Neural crest cell (in vitro differentiated cells): ENCODE data around the gene HARS1. TPM values are rescaled to one million over a fixed set of nuclear protein-coding genes. Genes with fewer than 3 reads are reported as not detected.
"Not testable (repeated sequence)": the region's sequence is repeated elsewhere in the genome, so short reads cannot be mapped to it uniquely, and the experiment has no call there.

ENCODE experiments used
- DNase-seq: peaks from one replicate; pipeline ENCODE4 v3.0.0; 2021; ENCODE audit warnings: low read depth, mixed read lengths, low spot score
- H3K27ac Mint-ChIP-seq: one replicate; pipeline ENCODE4 v1.8.0; 2021; ENCODE audit warnings: mild to moderate bottlenecking, mixed read lengths; ENCODE audit not compliant: unreplicated experiment
- H3K27me3 Mint-ChIP-seq: 2 replicates; pipeline ENCODE4 v1.8.0; 2021; ENCODE audit warnings: low read depth, mild to moderate bottlenecking, mixed read lengths
- H3K36me3 Mint-ChIP-seq: 2 replicates; pipeline ENCODE4 v1.8.0; 2021; ENCODE audit warnings: low read depth, mild to moderate bottlenecking, mixed read lengths
- H3K4me1 Mint-ChIP-seq: 2 replicates; pipeline ENCODE4 v1.8.0; 2021; ENCODE audit warnings: mixed read lengths
- H3K4me3 Mint-ChIP-seq: one replicate; pipeline ENCODE4 v1.8.0; 2021; ENCODE audit warnings: mild to moderate bottlenecking, mixed read lengths
- H3K9me3 Mint-ChIP-seq: 2 replicates; pipeline ENCODE4 v1.8.0; 2021; ENCODE audit warnings: mixed read lengths
- CTCF ChIP-seq: fragments of 200-600 bp; sonication (generic); conservative IDR thresholded peaks from 2 replicates; pipeline ENCODE4 v1.5.0; 2021; ENCODE audit warnings: antibody characterized with exemption, mild to moderate bottlenecking
- microRNA-seq: library from miRNA; unstranded; fragments of <30 nt; microRNA quantifications from one replicate; pipeline ENCODE4, GENCODE V29; 2020
- total RNA-seq: library from RNA; stranded (reverse); gene quantifications from 2 replicates; pipeline ENCODE4 v1.2.1, GENCODE V29; 2021

HARS1 gene
- total RNA-seq, 1 donor from 2014 or later = 98.7 TPM

- Mint-ChIP-seq H3K36me3 (peaks cover 16% of the 10 kb centered on the region), H3K27me3 (peaks cover 7% of the 10 kb centered on the region)
Measured at GRCh38 chr5:140627972-140628371, 63.2 kb downstream of the HARS1 start.

GRCh38 chr5:140624886-140625285, 66.3 kb downstream of the HARS1 start:
- H3K9me3 Mint-ChIP-seq = peaks cover 16% of the 10 kb centered on the region
- H3K27ac Mint-ChIP-seq, H3K4me1 Mint-ChIP-seq, H3K4me3 Mint-ChIP-seq, H3K36me3 Mint-ChIP-seq, DNase-seq: not testable (repeated sequence)
- H3K27me3 Mint-ChIP-seq = peaks cover 31% of the 10 kb centered on the region

More at GRCh38 chr5:140627972-140628371, 63.2 kb downstream of the HARS1 start:
- no peak for DNase-seq
- no peak overlapping the region for H3K4me3 Mint-ChIP-seq
- H3K4me1 Mint-ChIP-seq = no peaks in the 10 kb centered on the region
- H3K9me3 Mint-ChIP-seq = peaks cover 13% of the 10 kb centered on the region
- H3K27ac Mint-ChIP-seq = no peak overlapping the region
- TF ChIP-seq CTCF = no peak

Small RNA genes within 50 kb of the gene (microRNA-seq; reads per million reads assigned to microRNA genes)
- gene MIR3655 = not detected

Other genes with a start within 250 kb of the HARS1 start
- gene EIF4EBP3, start 143.7 kb downstream of the HARS1 start, total RNA-seq = 8.4 and 10.3 TPM in 2 replicates
- 34.7 and 36.3 TPM in 2 replicates for gene SRA1, start 133.9 kb downstream of the HARS1 start, total RNA-seq
- gene APBB3, start 126.8 kb downstream of the HARS1 start, total RNA-seq = 36.2 TPM in 2 replicates
- 99.4 and 106 TPM in 2 replicates for gene SLC35A4, start 126.5 kb downstream of the HARS1 start, total RNA-seq
- gene CD14, start 58.2 kb downstream of the HARS1 start, total RNA-seq = 0.28 and 0.55 TPM in 2 replicates
- gene TMCO6, start 51.9 kb downstream of the HARS1 start, total RNA-seq = 25.2 and 27.4 TPM in 2 replicates
- gene NDUFA2, start 43.7 kb downstream of the HARS1 start, total RNA-seq = 62.7 and 69.7 TPM in 2 replicates
- 80.0 and 87.3 TPM in 2 replicates for gene IK, start 43.5 kb downstream of the HARS1 start, total RNA-seq
- 23.6 and 24.0 TPM in 2 replicates for gene WDR55, start 26.5 kb downstream of the HARS1 start, total RNA-seq
- 4.2 and 4.6 TPM in 2 replicates for gene DND1, start 17.8 kb downstream of the HARS1 start, total RNA-seq
- 31.8 and 33.2 TPM in 2 replicates for gene HARS2, start 85 bp upstream of the HARS1 start, total RNA-seq
- 53.0 and 55.0 TPM in 2 replicates for gene ZMAT2, start 9.1 kb upstream of the HARS1 start, total RNA-seq
- 0.07 TPM in 1 of 2 replicates, not detected in the other for gene PCDHA1, start 94.8 kb upstream of the HARS1 start, total RNA-seq
- gene PCDHA2, start 103.5 kb upstream of the HARS1 start, total RNA-seq = 1.2 TPM in 2 replicates
- 0.32 and 0.37 TPM in 2 replicates for gene PCDHA3, start 109.7 kb upstream of the HARS1 start, total RNA-seq
- 9.0 and 9.9 TPM in 2 replicates for gene PCDHA4, start 115.7 kb upstream of the HARS1 start, total RNA-seq
- 1.3 and 1.4 TPM in 2 replicates for gene PCDHA5, start 130.2 kb upstream of the HARS1 start, total RNA-seq
- 11.4 and 12.1 TPM in 2 replicates for gene PCDHA6, start 136.6 kb upstream of the HARS1 start, total RNA-seq
- 1.9 and 2.3 TPM in 2 replicates for gene PCDHA7, start 142.9 kb upstream of the HARS1 start, total RNA-seq
- gene PCDHA8, start 149.8 kb upstream of the HARS1 start, total RNA-seq = 1.9 and 2.3 TPM in 2 replicates
- gene PCDHA9, start 157.0 kb upstream of the HARS1 start, total RNA-seq = 1.4 TPM in 2 replicates
- gene PCDHA10, start 164.5 kb upstream of the HARS1 start, total RNA-seq = 7.3 and 7.4 TPM in 2 replicates
- 6.5 and 6.8 TPM in 2 replicates for gene PCDHA11, start 177.6 kb upstream of the HARS1 start, total RNA-seq
- 5.5 and 6.6 TPM in 2 replicates for gene PCDHA12, start 183.9 kb upstream of the HARS1 start, total RNA-seq
- gene PCDHA13, start 190.8 kb upstream of the HARS1 start, total RNA-seq = 1.2 and 1.3 TPM in 2 replicates
- gene PCDHAC1, start 234.9 kb upstream of the HARS1 start, total RNA-seq = 4.1 and 4.4 TPM in 2 replicates